ENCODE measurements around the gene PROM2.

The PROM2 gene

GRCh38 chr2:95319481-95320343 lies 45.5 kb downstream of the PROM2 start:
- H3K4me3 ChIP-seq (ENCODE audit: low read depth, low read length): no peak overlapping the region

GRCh38 chr2:95320344-95320712 lies 46.1 kb downstream of the PROM2 start:
- no peak overlapping the region for H3K4me3 ChIP-seq (ENCODE audit: low read depth, low read length)

GRCh38 chr2:95320986-95321767 lies 46.9 kb downstream of the PROM2 start:
- H3K4me3 ChIP-seq (ENCODE audit: low read depth, low read length): no peak overlapping the region

GRCh38 chr2:95323347-95324155 lies 49.3 kb downstream of the PROM2 start:
- H3K4me3 ChIP-seq (ENCODE audit: low read depth, low read length): no peak overlapping the region

- H3K4me3 ChIP-seq (ENCODE audit: low read depth, low read length): no peak overlapping the region
These were observed 50.8 kb downstream of the PROM2 start for GRCh38 chr2:95325026-95325425.

- H3K4me3 ChIP-seq (ENCODE audit: low read depth, low read length): no peak overlapping the region
These were observed 51.6 kb downstream of the PROM2 start for GRCh38 chr2:95325590-95326432.

- H3K4me3 ChIP-seq (ENCODE audit: low read depth, low read length): no peak overlapping the region
These were observed 52.3 kb downstream of the PROM2 start for GRCh38 chr2:95326433-95327140.

- no peak overlapping the region for H3K4me3 ChIP-seq (ENCODE audit: low read depth, low read length)
These were observed 53.6 kb downstream of the PROM2 start for GRCh38 chr2:95327861-95328260.

GRCh38 chr2:95328358-95329125 lies 54.3 kb downstream of the PROM2 start:
- H3K4me3 ChIP-seq (ENCODE audit: low read depth, low read length): no peak overlapping the region

GRCh38 chr2:95329401-95329800 lies 55.2 kb downstream of the PROM2 start:
- no peak overlapping the region for H3K4me3 ChIP-seq (ENCODE audit: low read depth, low read length)

GRCh38 chr2:95329891-95330793 lies 55.9 kb downstream of the PROM2 start:
- H3K4me3 ChIP-seq (ENCODE audit: low read depth, low read length): no peak overlapping the region

- no peak overlapping the region for H3K4me3 ChIP-seq (ENCODE audit: low read depth, low read length)
These were observed 56.6 kb downstream of the PROM2 start for GRCh38 chr2:95330794-95331338.

- H3K4me3 ChIP-seq (ENCODE audit: low read depth, low read length): no peak overlapping the region
These were observed 57.4 kb downstream of the PROM2 start for GRCh38 chr2:95331606-95332005.

GRCh38 chr2:95332036-95332435 lies 57.8 kb downstream of the PROM2 start:
- H3K4me3 ChIP-seq (ENCODE audit: low read depth, low read length): no peak overlapping the region

- H3K4me3 ChIP-seq (ENCODE audit: low read depth, low read length): no peak overlapping the region
These were observed 58.8 kb downstream of the PROM2 start for GRCh38 chr2:95333056-95333455.

- H3K4me3 ChIP-seq (ENCODE audit: low read depth, low read length): no peak overlapping the region
These were observed 59.7 kb downstream of the PROM2 start for GRCh38 chr2:95333888-95334338.

GRCh38 chr2:95334916-95335641 lies 60.8 kb downstream of the PROM2 start:
- no peak overlapping the region for H3K4me3 ChIP-seq (ENCODE audit: low read depth, low read length)
